Vagina (tissue), 2 donors: ENCODE data around the gene FOXN3.

ENCODE experiments used
- CTCF ChIP-seq, 3 experiments: fragments of 450-650 bp in 2 of 3; fragments of 200-600 bp in 1 of 3; sonication (generic) in 1 of 3; IDR thresholded peaks; one replicate each; pipeline ENCODE4 v1.5.1; 2017 to 2019; ENCODE audit warnings: antibody characterized with exemption in 3 of 3, mild to moderate bottlenecking in 2 of 3, moderate library complexity in 2 of 3
- POLR2A ChIP-seq, 2 donors: fragments of 450-650 bp; IDR thresholded peaks; one replicate each; pipeline ENCODE4 v1.6.1; 2017; ENCODE audit warnings: antibody characterized with exemption in 2 of 2, mild to moderate bottlenecking in 2 of 2, moderate library complexity in 2 of 2

- TF ChIP-seq CTCF (IDR thresholded peaks at IDR 0.05) (no peak), POLR2A (IDR thresholded peaks at IDR 0.05) (no peak)
These were observed 302.9 kb downstream of the FOXN3 start for GRCh38 chr14:89114109-89114508.
